Nucleus accumbens (tissue), 56 donors: ENCODE results near the gene ATRN.
"Not testable (repeated sequence)": the region's sequence is repeated elsewhere in the genome, so short reads cannot be mapped to it uniquely, and the experiment has no call there.

ENCODE experiments used
- DNase-seq, 56 donors: peaks; one replicate each; lab custom pipeline; 2025; lab: John Stamatoyannopoulos, UW

The ATRN gene

GRCh38 chr20:3470627-3471396 lies at the start of gene ATRN:
ATRN (plus strand) TSS chr20:3471018; CDS start chr20:3471108, 90 bp downstream.
- peak in 53 of 56 donors; percentile 54 to 92 (median 80) for DNase-seq

GRCh38 chr20:3421985-3422384 lies 48.8 kb upstream of the ATRN start:
- no peak for DNase-seq

GRCh38 chr20:3423126-3423525 lies 47.7 kb upstream of the ATRN start:
- DNase-seq, result no peak

- DNase-seq, result not testable (repeated sequence)
Observed at GRCh38 chr20:3426766-3427165, 44.1 kb upstream of the ATRN start.

- no peak for DNase-seq
Observed at GRCh38 chr20:3430376-3431069, 40.3 kb upstream of the ATRN start.

- DNase-seq, result no peak
Observed at GRCh38 chr20:3431109-3431508, 39.7 kb upstream of the ATRN start.

GRCh38 chr20:3432844-3433243 lies 38.0 kb upstream of the ATRN start:
- DNase-seq, result no peak

- no peak for DNase-seq
Observed at GRCh38 chr20:3433744-3434143, 37.1 kb upstream of the ATRN start.

- no peak for DNase-seq
Observed at GRCh38 chr20:3434232-3434631, 36.6 kb upstream of the ATRN start.

GRCh38 chr20:3436864-3437574 lies 33.8 kb upstream of the ATRN start:
- no peak for DNase-seq

GRCh38 chr20:3446779-3447178 lies 24.0 kb upstream of the ATRN start:
- no peak for DNase-seq

GRCh38 chr20:3447321-3447720 lies 23.5 kb upstream of the ATRN start:
- DNase-seq, result no peak

- no peak for DNase-seq
Observed at GRCh38 chr20:3449319-3449718, 21.5 kb upstream of the ATRN start.

- no peak for DNase-seq
Observed at GRCh38 chr20:3452136-3452535, 18.7 kb upstream of the ATRN start.

GRCh38 chr20:3452690-3453089 lies 18.1 kb upstream of the ATRN start:
- no peak for DNase-seq

GRCh38 chr20:3454831-3455230 lies 16.0 kb upstream of the ATRN start:
- no peak for DNase-seq

GRCh38 chr20:3456648-3457047 lies 14.2 kb upstream of the ATRN start:
- DNase-seq, result no peak

- DNase-seq, result no peak
Observed at GRCh38 chr20:3459881-3460307, 10.9 kb upstream of the ATRN start.

- peak in 6 of 56 donors; percentile 1 to 8 (median 4) for DNase-seq
Observed at GRCh38 chr20:3461211-3461771, 9.5 kb upstream of the ATRN start.

- no peak for DNase-seq
Observed at GRCh38 chr20:3461911-3462677, 8.7 kb upstream of the ATRN start.
